SK-MEL-5 (cell line): ENCODE results near the gene JMJD8. TPM values are rescaled to one million over a fixed set of nuclear protein-coding genes. Genes with fewer than 3 reads are reported as not detected.
A peak's percentile ranks its signal among the peaks of the same experiment; 100 is the strongest.
"Not testable (repeated sequence)": the region's sequence is repeated elsewhere in the genome, so short reads cannot be mapped to it uniquely, and the experiment has no call there.

Experiments used
- DNase-seq: peaks from one replicate; pipeline ENCODE4 v3.0.0-alpha.2; 2016; ENCODE audit warnings: low read depth, low spot score
- in situ Hi-C: cut with HindIII; loops from 2 replicates; pipeline ENCODE4 v1.10.0; 2016; ENCODE audit warnings: low sequenced_read_pairs, high pct_unique_total_duplicates, low pct_unique_long_range_greater_than_20kb
- total RNA-seq: library from RNA; depleted of rRNA; stranded (reverse); fragments of >200 nt; shearing (Covaris generic); gene quantifications from 2 replicates; pipeline ENCODE4 v1.2.3, GENCODE V29; 2014

Gene JMJD8
- total RNA-seq, 1 experiment from 2014 or later: 52.0 TPM

GRCh38 chr16:714079-714478, 29.9 kb upstream of the JMJD8 start:
- in situ Hi-C loops: no loop called here
- no peak for DNase-seq

GRCh38 chr16:712740-713250, 28.7 kb upstream of the JMJD8 start:
- in situ Hi-C loops: not testable (repeated sequence)
- DNase-seq: peak; percentile 96

- in situ Hi-C loops: no loop called here
- peak; percentile 71 for DNase-seq
Observed at GRCh38 chr16:711548-712320, 27.6 kb upstream of the JMJD8 start.

- in situ Hi-C loops: no loop called here
- no peak for DNase-seq
Observed at GRCh38 chr16:711084-711483, 26.9 kb upstream of the JMJD8 start.

GRCh38 chr16:710500-711075, 26.5 kb upstream of the JMJD8 start:
- no peak for DNase-seq
- in situ Hi-C loops: no loop called here

- in situ Hi-C loops: no loop called here
- peak; percentile 48 for DNase-seq
Observed at GRCh38 chr16:709566-710499, 25.7 kb upstream of the JMJD8 start.

- in situ Hi-C loops: no loop called here
Observed at GRCh38 chr16:708959-709358, 24.8 kb upstream of the JMJD8 start.

GRCh38 chr16:708019-708418, 23.9 kb upstream of the JMJD8 start:
- in situ Hi-C loops: no loop called here
- DNase-seq: no peak

More at GRCh38 chr16:708959-709358, 24.8 kb upstream of the JMJD8 start:
- no peak for DNase-seq

GRCh38 chr16:707062-707538, 23.0 kb upstream of the JMJD8 start:
- in situ Hi-C loops: no loop called here
- no peak for DNase-seq

GRCh38 chr16:706189-707061, 22.3 kb upstream of the JMJD8 start:
- in situ Hi-C loops: no loop called here
- no peak for DNase-seq

GRCh38 chr16:705431-706188, 21.5 kb upstream of the JMJD8 start, which contains the start of gene FBXL16:
Gene FBXL16, minus strand, starts transcription at chr16:705801. Its CDS starts 8,396 bp downstream, at chr16:697405.
- in situ Hi-C loops: no loop called here
- peak; percentile 53 for DNase-seq

- in situ Hi-C loops: no loop called here
- DNase-seq: no peak
Observed at GRCh38 chr16:704552-705380, 20.6 kb upstream of the JMJD8 start.

GRCh38 chr16:704047-704446, 19.9 kb upstream of the JMJD8 start:
- DNase-seq: no peak
- in situ Hi-C loops: no loop called here

GRCh38 chr16:703406-703805, 19.3 kb upstream of the JMJD8 start:
- in situ Hi-C loops: no loop called here
- no peak for DNase-seq

GRCh38 chr16:702341-702740, 18.2 kb upstream of the JMJD8 start:
- in situ Hi-C loops: no loop called here

More at GRCh38 chr16:702341-702740, 18.2 kb upstream of the JMJD8 start:
- no peak for DNase-seq
